C4-2B (cell line): Measurements from ENCODE around the gene CFAP299.

Experiments
- CTCF ChIP-seq: fragments of 450-650 bp; conservative IDR thresholded peaks from 2 replicates; pipeline ENCODE4 v1.5.1; 2017; ENCODE audit warnings: mild to moderate bottlenecking
- ZFX ChIP-seq: fragments of 450-650 bp; IDR thresholded peaks from 2 replicates; pipeline ENCODE4 v1.6.1; 2017

GRCh38 chr4:80495865-80496264, 160.3 kb downstream of the CFAP299 start:
- TF ChIP-seq CTCF (no peak), ZFX (no peak)
